GM12878 (cell line): ENCODE results near the gene SLC66A1. TPM values are rescaled to one million over a fixed set of nuclear protein-coding genes. Genes with fewer than 3 reads are reported as not detected.

Experiments used
- ATAC-seq: fragments of 200-7000 bp; cut with Tn5 transposase; 3 replicates; pipeline ENCODE4 v1.9.1; 2020; ENCODE audit warnings: mild to moderate bottlenecking, moderate library complexity
- BruUV-seq: library from RNA; stranded (reverse); fragments of 400-500 nt; replicated peaks from 2 replicates; lab custom pipeline; 2021; lab: Mats Ljungman, UMichigan
- CTCF ChIA-PET: fragments of 300-600 bp; sonication (Branson Sonifier 250); formaldehyde crosslinking; extraction: SDS; loops from one replicate; lab custom pipeline; 2021; ENCODE audit warnings: inconsistent platforms; lab: Yijun Ruan, JAX
- POLR2A ChIA-PET: fragments of 350-600 bp; formaldehyde crosslinking; extraction: SDS; loops from one replicate; lab custom pipeline; 2021; ENCODE audit warnings: inconsistent platforms; lab: Charles Lee
- RAD21 ChIA-PET: fragments of 300-600 bp; sonication (Branson Sonifier 250); formaldehyde crosslinking; loops from one replicate; lab custom pipeline; 2023; ENCODE audit warnings: antibody characterized with exemption; ENCODE audit not compliant: unreplicated experiment; lab: Charles Lee
- SMC1A ChIA-PET: fragments of 300-600 bp; sonication (Branson Sonifier 250); formaldehyde crosslinking; loops from one replicate; lab custom pipeline; 2023; ENCODE audit not compliant: unreplicated experiment, uncharacterized antibody; lab: Charles Lee
- DNase-seq: peaks from one replicate; pipeline ENCODE4 v3.0.0-alpha.2; 2011; ENCODE audit warnings: low read depth, low spot score
- FAIRE-seq: peaks from 3 replicates; lab custom pipeline; 2011; peaks lifted over from hg19 to GRCh38; lab: Jason Lieb, UNC
- H2AFZ ChIP-seq: 2 replicates; pipeline ENCODE4 v1.6.0; 2011; ENCODE audit warnings: low read depth, low read length, control low read depth; ENCODE audit not compliant: control insufficient read depth
- H3K27ac ChIP-seq: 2 replicates; pipeline ENCODE4 v1.5.1; 2011; ENCODE audit warnings: control low read depth; ENCODE audit not compliant: control insufficient read depth, insufficient read depth
- H3K27me3 ChIP-seq, 2 experiments: replicated peaks in 1 of 2; 2 replicates each; pipeline versions ENCODE4 v1.6.0 to v1.6.1; 2011; ENCODE audit warnings: low read length in 1 of 2; ENCODE audit not compliant: control insufficient read depth in 2 of 2, insufficient read depth in 2 of 2
- H3K36me3 ChIP-seq, 2 experiments: 2 replicates each; pipeline ENCODE4 v1.5.1; 2011; ENCODE audit warnings: low read length in 1 of 2; ENCODE audit not compliant: control insufficient read depth in 2 of 2, insufficient read depth in 2 of 2
- H3K4me1 ChIP-seq: 2 replicates; pipeline ENCODE4 v1.6.1; 2011; ENCODE audit warnings: mild to moderate bottlenecking, low read length, moderate library complexity, mixed read lengths; ENCODE audit not compliant: control insufficient read depth, insufficient read depth
- H3K4me2 ChIP-seq: 2 replicates; pipeline ENCODE4 v1.6.0; 2011; ENCODE audit warnings: control low read depth; ENCODE audit not compliant: control insufficient read depth, insufficient read depth
- H3K4me3 ChIP-seq: fragments of 200-600 bp; sonication (generic); 2 replicates; pipeline ENCODE4 v1.5.1; 2016
- H3K79me2 ChIP-seq: 2 replicates; pipeline ENCODE4 v1.6.0; 2011; ENCODE audit warnings: low read length; ENCODE audit not compliant: control insufficient read depth, insufficient read depth
- H3K9ac ChIP-seq: 2 replicates; pipeline ENCODE4 v1.8.0; 2011; ENCODE audit warnings: low read length, control low read depth, mixed read lengths; ENCODE audit not compliant: control insufficient read depth, insufficient read depth
- H3K9me3 ChIP-seq: replicated peaks from 3 replicates; pipeline ENCODE4 v1.5.1; 2011; ENCODE audit warnings: mild to moderate bottlenecking, low read length; ENCODE audit not compliant: control insufficient read depth, insufficient read depth
- H4K20me1 ChIP-seq: 2 replicates; pipeline ENCODE4 v1.6.0; 2011; ENCODE audit not compliant: control insufficient read depth, insufficient read depth
- CEBPB ChIP-seq, 2 experiments: fragments of 150-350 bp in 1 of 2; IDR thresholded peaks; 2 replicates each; pipeline ENCODE4 v1.6.1; 2012 to 2014; ENCODE audit warnings: low read depth in 2 of 2, low read length in 2 of 2, borderline replicate concordance in 1 of 2, inconsistent platforms in 1 of 2
- ESRRA ChIP-seq: IDR thresholded peaks from 2 replicates; pipeline ENCODE4 v1.6.1; 2012; ENCODE audit warnings: mild to moderate bottlenecking, low read length, improper control_type of control experiment
- HCFC1 ChIP-seq: fragments of 150-350 bp; IDR thresholded peaks from 2 replicates; pipeline ENCODE4 v1.6.1; 2014; ENCODE audit warnings: low read length
- HDAC2 ChIP-seq: fragments of 200-600 bp; sonication (generic); IDR thresholded peaks from 2 replicates; pipeline ENCODE4 v1.6.1; 2017
- POLR2A ChIP-seq: IDR thresholded peaks from 2 replicates; pipeline ENCODE4 v1.6.1; 2011; ENCODE audit warnings: low read depth, mild to moderate bottlenecking, low read length
- RCOR1 ChIP-seq: conservative IDR thresholded peaks from 2 replicates; pipeline ENCODE4 v1.6.1; 2012; ENCODE audit warnings: low read depth, low read length, improper control_type of control experiment
- SMAD1 ChIP-seq: fragments of 450-650 bp; IDR thresholded peaks from 2 replicates; pipeline ENCODE4 v1.6.1; 2018; ENCODE audit warnings: mild to moderate bottlenecking, low read depth; ENCODE audit not compliant: partially characterized antibody
- TARDBP ChIP-seq: IDR thresholded peaks from 2 replicates; pipeline ENCODE4 v1.6.1; 2016; ENCODE audit warnings: borderline replicate concordance
- TCF3 ChIP-seq: IDR thresholded peaks from 2 replicates; pipeline ENCODE4 v1.6.1; 2012; ENCODE audit warnings: low read depth, mild to moderate bottlenecking, low read length, borderline replicate concordance; ENCODE audit not compliant: insufficient read depth
- ZNF384 ChIP-seq: IDR thresholded peaks from 2 replicates; pipeline ENCODE4 v1.6.1; 2012; ENCODE audit warnings: low read depth, mild to moderate bottlenecking, low read length, improper control_type of control experiment, borderline replicate concordance
- WGBS: methylation state at CpG from one replicate; pipeline ENCODE4 v1.1.6; 2016; ENCODE audit warnings: low lambda C conversion rate; ENCODE audit not compliant: insufficient replicate concordance, insufficient coverage; ENCODE audit errors: missing lambda C conversion rate; 5-methylcytosine and 5-hydroxymethylcytosine counted together
- in situ Hi-C: fragments of 300-500 bp; cut with MboI; formaldehyde crosslinking; loops from 9 replicates; pipeline ENCODE4 v1.14.3; 2018; ENCODE audit warnings: mixed read lengths
- intact Hi-C: fragments of 100-400 bp; cut with micrococcal nuclease; formaldehyde crosslinking; loops from one replicate; pipeline ENCODE4 v1.14.2; 2022; ENCODE audit not compliant: unreplicated experiment
- polyA plus RNA-seq, 11 experiments: library from polyadenylated mRNA; depleted of rRNA in 4 of 11; unstranded in 6 of 11; stranded (reverse) in 5 of 11; fragments of >200 nt; fragmentation: Nextera tagmentation in 4 of 11; fragmentation: Illumina TruSeq in 1 of 11; extraction: Ambion mirVana in 4 of 11; extraction: Trizol in 1 of 11; gene quantifications; 1 replicate in 1 of 11; 2 replicates in 10 of 11; pipeline versions ENCODE4 v1.2.1 to v1.2.3, GENCODE V29; 2011 to 2016; ENCODE audit warnings: inconsistent platforms in 2 of 11, missing spikeins in 2 of 11, low read depth in 1 of 11
- total RNA-seq, 4 experiments: library from RNA; depleted of rRNA in 3 of 4; stranded (reverse); fragments of >200 nt in 3 of 4; fragmentation: Illumina TruSeq in 1 of 4; extraction: Trizol in 1 of 4; gene quantifications; 2 replicates each; pipeline versions ENCODE4 v1.2.1 to v1.2.3, GENCODE V29; 2013 to 2021
- TF ChIP-seq, protein P1 (sequence below), 3 experiments: IDR thresholded peaks in 2 of 3; conservative IDR thresholded peaks in 1 of 3; 2 replicates each; pipeline ENCODE4 v1.5.1; 2011; ENCODE audit warnings: low read depth in 3 of 3, low read length in 3 of 3, mild to moderate bottlenecking in 3 of 3, control low read depth in 2 of 3, moderate library complexity in 2 of 3, inconsistent platforms in 1 of 3, mixed read lengths in 1 of 3; ENCODE audit not compliant: control insufficient read depth in 2 of 3, insufficient read depth in 1 of 3; ENCODE audit errors: extremely low read depth in 1 of 3

SLC66A1 gene
- total and polyA plus RNA-seq, 10 of the 15 experiments (the other 5 are each of a cell fraction or from before 2014, with no cell fraction given): 0.58 to 22.0 (median 10.2) TPM

DNA sequence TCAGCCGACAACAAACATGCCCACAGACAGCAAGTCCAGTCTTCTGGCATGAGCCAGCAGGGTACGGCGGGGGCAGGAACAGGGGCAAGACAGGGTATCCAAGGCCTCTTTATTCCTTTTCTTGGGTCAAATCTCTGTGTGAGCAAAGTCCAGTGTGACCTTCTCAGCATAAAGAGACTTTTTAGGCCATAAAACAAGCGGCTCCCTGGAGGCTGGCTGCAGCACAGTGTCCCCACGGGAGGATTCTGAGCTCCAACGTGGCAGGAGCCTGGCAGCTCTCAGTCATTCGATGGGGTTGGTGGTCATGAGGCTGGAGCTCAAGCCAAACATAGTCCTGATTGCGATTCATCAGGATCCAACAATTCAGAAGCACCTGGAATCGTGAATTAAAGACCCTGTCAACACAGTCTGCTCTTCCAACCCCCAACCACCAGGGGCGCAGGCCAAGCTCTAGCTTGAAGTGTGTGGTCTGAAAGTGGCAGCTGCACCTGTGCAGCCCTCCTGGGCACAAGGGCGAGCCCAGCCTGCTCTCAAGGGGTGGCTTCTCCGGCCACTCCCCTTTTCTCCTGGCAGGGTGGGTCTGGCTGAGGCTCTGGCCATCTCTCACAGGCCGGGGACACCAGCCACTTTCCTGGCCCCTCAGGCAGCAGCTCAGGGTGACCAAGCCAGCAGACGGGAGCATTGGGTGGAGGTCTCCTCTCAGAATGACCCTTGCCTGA, 62.1 kb downstream of the SLC66A1 start:
- no peak overlapping the region for H3K27ac ChIP-seq
- intact Hi-C loops: no loop called here
- in situ Hi-C loops: no loop called here
- H3K79me2 ChIP-seq: no peaks in the 10 kb centered on the region
- DNase-seq (no peak), FAIRE-seq (no peak), ATAC-seq (peak; percentile 40; the same call in 1 of the 3 replicates)
- no peak overlapping the region for H2AFZ ChIP-seq
- ChIA-PET CTCF (interaction anchor here (1.2 kb wide), 1 partner anchor 208 kb away, joined by 4 read pairs; no protein-coding TSS in a partner anchor), POLR2A (no interaction called here), SMC1A (no interaction called here), RAD21 (no interaction called here)
- H4K20me1 ChIP-seq: peaks cover 3% of the 10 kb centered on the region; the same call in 1 of the 2 replicates
- no peaks in the 10 kb centered on the region for H3K4me1 ChIP-seq
- no TSS peak for BruUV-seq
- no peak overlapping the region for H3K9ac ChIP-seq
- H3K4me2 ChIP-seq: no peak overlapping the region
- 87% methylated on average over 14 of the region's 14 CpGs for WGBS
- no peaks in the 10 kb centered on the region for H3K9me3 ChIP-seq
- H3K4me3 ChIP-seq: no peak overlapping the region
- peaks cover 20 to 42% of the 10 kb centered on the region in 2 experiments for H3K36me3 ChIP-seq
- TF ChIP-seq, protein P1, sequence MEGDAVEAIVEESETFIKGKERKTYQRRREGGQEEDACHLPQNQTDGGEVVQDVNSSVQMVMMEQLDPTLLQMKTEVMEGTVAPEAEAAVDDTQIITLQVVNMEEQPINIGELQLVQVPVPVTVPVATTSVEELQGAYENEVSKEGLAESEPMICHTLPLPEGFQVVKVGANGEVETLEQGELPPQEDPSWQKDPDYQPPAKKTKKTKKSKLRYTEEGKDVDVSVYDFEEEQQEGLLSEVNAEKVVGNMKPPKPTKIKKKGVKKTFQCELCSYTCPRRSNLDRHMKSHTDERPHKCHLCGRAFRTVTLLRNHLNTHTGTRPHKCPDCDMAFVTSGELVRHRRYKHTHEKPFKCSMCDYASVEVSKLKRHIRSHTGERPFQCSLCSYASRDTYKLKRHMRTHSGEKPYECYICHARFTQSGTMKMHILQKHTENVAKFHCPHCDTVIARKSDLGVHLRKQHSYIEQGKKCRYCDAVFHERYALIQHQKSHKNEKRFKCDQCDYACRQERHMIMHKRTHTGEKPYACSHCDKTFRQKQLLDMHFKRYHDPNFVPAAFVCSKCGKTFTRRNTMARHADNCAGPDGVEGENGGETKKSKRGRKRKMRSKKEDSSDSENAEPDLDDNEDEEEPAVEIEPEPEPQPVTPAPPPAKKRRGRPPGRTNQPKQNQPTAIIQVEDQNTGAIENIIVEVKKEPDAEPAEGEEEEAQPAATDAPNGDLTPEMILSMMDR (IDR thresholded peaks at IDR 0.05 in 2 of 3, conservative IDR thresholded peaks at IDR 0.05 in 1 of 3; ENCODE audit: control insufficient read depth in 2 of 3, extremely low read depth in 1 of 3, insufficient read depth in 1 of 3, low read depth in 3 of 3, low read length in 3 of 3): peak in 2 of 3 experiments; percentile 20 to 25; a peak in 2 of 6 replicates
- TF ChIP-seq HDAC2: no peak
- H3K27me3 ChIP-seq: no peaks in the 10 kb centered on the region

DNA sequence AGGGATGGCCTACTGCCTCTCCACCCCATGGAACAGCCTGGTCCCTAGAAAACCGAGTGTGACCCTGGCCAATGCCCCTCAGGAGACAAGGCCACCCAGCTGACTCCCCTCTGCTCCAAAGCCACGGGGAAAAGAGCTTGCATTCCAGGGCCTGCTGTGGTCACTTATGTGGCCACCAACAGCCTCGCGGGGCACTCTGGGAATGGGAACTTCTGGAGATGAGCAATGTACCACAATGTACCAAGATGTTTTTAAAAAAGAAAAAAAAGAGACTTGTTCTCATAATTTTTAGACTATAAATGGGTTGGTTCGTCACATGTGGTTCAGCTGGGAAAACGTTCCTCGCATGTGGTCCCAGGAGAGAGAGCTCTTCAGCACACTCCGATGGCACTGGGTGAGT, 62.8 kb downstream of the SLC66A1 start:
- WGBS: 83% methylated on average over 8 of the region's 8 CpGs
- no peaks in the 10 kb centered on the region for H3K4me1 ChIP-seq
- no peak overlapping the region for H2AFZ ChIP-seq
- no peaks in the 10 kb centered on the region for H3K79me2 ChIP-seq
- ChIA-PET POLR2A (no interaction called here), CTCF (interaction anchor here (1.2 kb wide), 1 partner anchor 207 kb away, joined by 4 read pairs; no protein-coding TSS in a partner anchor), SMC1A (interaction anchor here (0.8 kb wide), 1 partner anchor 264 kb away, joined by 3 read pairs; no protein-coding TSS in a partner anchor), RAD21 (no interaction called here)
- FAIRE-seq (no peak), DNase-seq (no peak), ATAC-seq (no peak)
- no peak overlapping the region for H3K9ac ChIP-seq
- BruUV-seq: no TSS peak
- peaks cover 3% of the 10 kb centered on the region; the same call in 1 of the 2 replicates for H4K20me1 ChIP-seq
- intact Hi-C loops: no loop called here
- H3K27ac ChIP-seq: no peak overlapping the region
- peaks cover 22 to 48% of the 10 kb centered on the region in 2 experiments for H3K36me3 ChIP-seq
- no peak overlapping the region for H3K4me3 ChIP-seq
- in situ Hi-C loops: no loop called here
- no peaks in the 10 kb centered on the region for H3K27me3 ChIP-seq
- H3K9me3 ChIP-seq: no peaks in the 10 kb centered on the region
- H3K4me2 ChIP-seq: no peak overlapping the region
- TF ChIP-seq RCOR1: no peak
- TF ChIP-seq HCFC1: no peak
- no peak for TF ChIP-seq TARDBP
- TF ChIP-seq TCF3: no peak
- TF ChIP-seq CEBPB (IDR thresholded peaks at IDR 0.05; ENCODE audit: borderline replicate concordance in 1 of 2, low read depth in 2 of 2, low read length in 2 of 2): no peak
- TF ChIP-seq POLR2A: no peak
- no peak for TF ChIP-seq SMAD1
- no peak for TF ChIP-seq ESRRA
- no peak for TF ChIP-seq ZNF384
